Thyroid gland (tissue), 4 donors: ENCODE measurements around the gene FAM240A.

ENCODE experiments used
- CTCF ChIP-seq, 6 experiments: fragments of 200-600 bp in 3 of 6; fragments of 450-650 bp in 3 of 6; sonication (generic) in 3 of 6; IDR thresholded peaks; one replicate each; pipeline ENCODE4 v1.5.1; 2016 to 2019; ENCODE audit warnings: antibody characterized with exemption in 6 of 6, mild to moderate bottlenecking in 2 of 6, inconsistent platforms in 1 of 6, moderate library complexity in 1 of 6
- POLR2A ChIP-seq, 2 donors: fragments of 450-650 bp; IDR thresholded peaks; one replicate each; pipeline ENCODE4 v1.6.1; 2017; ENCODE audit warnings: antibody characterized with exemption in 2 of 2, mild to moderate bottlenecking in 2 of 2, moderate library complexity in 1 of 2

GRCh38 chr3:46627078-46627477 lies 14.8 kb downstream of the FAM240A start:
- no peak for TF ChIP-seq POLR2A (IDR thresholded peaks at IDR 0.05)
- no peak for TF ChIP-seq CTCF (IDR thresholded peaks at IDR 0.05)
